AG04450 (cell line): Measurements from ENCODE around the gene LRRC59. TPM values are rescaled to one million over a fixed set of nuclear protein-coding genes. Genes with fewer than 3 reads are reported as not detected.

Experiments
- CTCF ChIA-PET: fragments of 300-600, 350-600 bp; formaldehyde crosslinking; extraction: SDS; loops from one replicate; lab custom pipeline; 2022; ENCODE audit warnings: antibody characterized with exemption, inconsistent platforms; lab: Charles Lee
- POLR2A ChIA-PET: fragments of 350-600 bp; formaldehyde crosslinking; extraction: SDS; loops from one replicate; lab custom pipeline; 2021; ENCODE audit warnings: antibody characterized with exemption, inconsistent platforms; lab: Yijun Ruan, JAX
- DNase-seq: peaks from one replicate; pipeline ENCODE4 v3.0.0-alpha.2; 2011; ENCODE audit warnings: low read depth, low spot score
- H3K27ac ChIP-seq: one replicate; pipeline ENCODE4 v1.5.1; 2012; ENCODE audit warnings: low read depth, low read length, control low read depth
- H3K27me3 ChIP-seq: one replicate; pipeline ENCODE4 v1.6.0; 2012; ENCODE audit warnings: low read length; ENCODE audit not compliant: control insufficient read depth, insufficient read depth
- H3K4me3 ChIP-seq: 2 replicates; pipeline ENCODE4 v1.5.1; 2011; ENCODE audit warnings: mild to moderate bottlenecking, low read depth, low read length, control low read depth
- H3K9me3 ChIP-seq: 2 replicates; pipeline ENCODE4 v1.5.1; 2012; ENCODE audit warnings: low read length; ENCODE audit not compliant: control insufficient read depth, insufficient read depth
- polyA plus RNA-seq: library from polyadenylated mRNA; depleted of rRNA; stranded (reverse); fragments of >200 nt; gene quantifications from 2 replicates; pipeline ENCODE4 v1.2.3, GENCODE V29; 2011
- TF ChIP-seq, protein P1 (sequence below): IDR thresholded peaks from 2 replicates; pipeline ENCODE4 v1.5.1; 2011; ENCODE audit warnings: low read depth, low read length, control low read depth, inconsistent platforms

LRRC59 gene
- polyA plus RNA-seq, 1 experiment = 143 TPM

DNA sequence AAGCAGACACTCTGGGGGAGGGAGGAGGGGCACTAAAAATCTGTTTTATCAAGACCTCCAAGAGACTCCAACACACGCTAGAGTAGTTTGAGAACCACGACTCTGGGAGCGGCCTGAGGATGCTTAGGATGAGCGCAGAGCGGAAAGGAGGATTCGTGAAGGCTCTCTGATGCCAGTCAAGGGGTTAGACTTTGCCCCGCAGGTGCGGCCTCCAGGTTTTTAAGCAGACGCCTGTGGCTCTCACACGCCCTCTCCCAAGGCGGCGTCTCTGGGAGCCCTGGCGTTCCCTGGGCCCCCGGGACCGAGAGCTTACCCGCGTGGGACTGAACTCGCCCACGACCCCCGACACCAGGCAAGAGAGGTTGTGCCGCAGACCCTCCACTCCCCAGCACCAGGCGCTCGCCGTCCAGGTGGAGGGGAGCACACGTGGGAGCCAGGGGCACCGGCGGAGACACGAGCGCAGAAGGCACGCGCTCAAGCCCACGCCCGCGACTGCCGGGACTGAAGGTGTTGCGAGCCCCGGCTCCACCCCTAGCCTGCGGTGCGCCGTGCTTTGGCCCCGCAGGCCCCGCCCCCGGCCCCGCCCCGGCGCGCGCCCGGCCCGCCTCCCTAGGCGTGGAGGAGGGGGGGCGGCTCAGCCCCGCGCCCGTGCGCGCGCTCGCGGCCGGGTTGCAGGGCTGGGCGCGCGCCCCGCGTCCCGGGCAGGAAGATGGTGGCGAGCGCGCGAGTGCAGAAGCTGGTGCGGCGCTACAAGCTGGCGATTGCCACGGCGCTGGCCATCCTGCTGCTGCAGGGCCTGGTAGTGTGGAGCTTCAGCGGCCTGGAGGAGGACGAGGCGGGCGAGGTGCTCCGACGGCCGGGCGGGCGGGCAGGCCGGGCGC is 51.7 kb downstream of the LRRC59 start, which contains the start of gene XYLT2:
XYLT2 (plus strand) TSS at position 695 of the 881 bp plus-strand sequence; CDS start at position 710, 15 bp downstream.
- no peaks in the 10 kb centered on the region for H3K27me3 ChIP-seq
- no peak within 1 kb of the TSS for H3K27ac ChIP-seq
- peak within 1 kb of the TSS; percentile 85 for H3K4me3 ChIP-seq
- DNase-seq = no peak
- TF ChIP-seq, protein P1, sequence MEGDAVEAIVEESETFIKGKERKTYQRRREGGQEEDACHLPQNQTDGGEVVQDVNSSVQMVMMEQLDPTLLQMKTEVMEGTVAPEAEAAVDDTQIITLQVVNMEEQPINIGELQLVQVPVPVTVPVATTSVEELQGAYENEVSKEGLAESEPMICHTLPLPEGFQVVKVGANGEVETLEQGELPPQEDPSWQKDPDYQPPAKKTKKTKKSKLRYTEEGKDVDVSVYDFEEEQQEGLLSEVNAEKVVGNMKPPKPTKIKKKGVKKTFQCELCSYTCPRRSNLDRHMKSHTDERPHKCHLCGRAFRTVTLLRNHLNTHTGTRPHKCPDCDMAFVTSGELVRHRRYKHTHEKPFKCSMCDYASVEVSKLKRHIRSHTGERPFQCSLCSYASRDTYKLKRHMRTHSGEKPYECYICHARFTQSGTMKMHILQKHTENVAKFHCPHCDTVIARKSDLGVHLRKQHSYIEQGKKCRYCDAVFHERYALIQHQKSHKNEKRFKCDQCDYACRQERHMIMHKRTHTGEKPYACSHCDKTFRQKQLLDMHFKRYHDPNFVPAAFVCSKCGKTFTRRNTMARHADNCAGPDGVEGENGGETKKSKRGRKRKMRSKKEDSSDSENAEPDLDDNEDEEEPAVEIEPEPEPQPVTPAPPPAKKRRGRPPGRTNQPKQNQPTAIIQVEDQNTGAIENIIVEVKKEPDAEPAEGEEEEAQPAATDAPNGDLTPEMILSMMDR = no peak
- CTCF ChIA-PET = interaction anchor here (1.5 to 4.1 kb wide), 2 partner anchors 16 to 52 kb away, joined by 4 to 29 read pairs; no protein-coding TSS in a partner anchor
- no peaks in the 10 kb centered on the region; the same call in 1 of the 2 replicates for H3K9me3 ChIP-seq
- POLR2A ChIA-PET = interaction anchor here (0.6 to 1.1 kb wide), 2 partner anchors 19 to 144 kb away, joined by 3 read pairs; partner anchors contain the start of gene COL1A1

DNA sequence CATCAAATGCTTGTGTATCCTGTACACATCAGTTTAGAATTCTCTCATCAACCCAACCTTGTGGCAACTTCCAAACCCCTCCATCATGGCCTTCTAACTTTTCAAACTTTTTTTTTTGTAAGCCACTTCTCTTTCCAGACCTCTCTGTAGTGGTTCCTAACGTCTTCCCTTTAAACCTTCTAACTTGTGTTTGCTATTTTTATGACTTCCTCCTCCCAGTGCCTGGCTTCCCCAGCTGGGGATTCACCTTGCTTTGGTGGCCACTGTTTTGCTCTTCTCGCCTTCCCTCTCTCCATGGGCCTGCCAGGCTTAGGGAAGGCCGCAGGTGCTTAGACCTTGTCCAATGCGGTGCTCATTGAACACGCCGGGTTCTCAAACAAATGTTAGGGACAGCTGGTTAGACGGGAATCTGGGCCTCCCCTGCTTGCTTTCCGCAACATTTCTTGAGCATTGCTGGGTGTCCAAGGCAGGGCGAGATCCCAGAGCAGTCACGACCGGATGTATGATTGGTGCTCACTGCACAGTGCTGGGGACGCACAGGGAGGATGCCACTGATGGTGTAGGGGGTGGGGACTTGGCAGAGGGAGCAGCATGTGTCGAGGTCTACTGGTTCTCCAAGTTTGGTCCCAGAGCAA is 52.5 kb downstream of the LRRC59 start:
- POLR2A ChIA-PET = no interaction called here
- Histone ChIP-seq H3K27ac (no peak overlapping the region), H3K9me3 (no peaks in the 10 kb centered on the region; the same call in 1 of the 2 replicates), H3K4me3 (no peak overlapping the region), H3K27me3 (no peaks in the 10 kb centered on the region)
- CTCF ChIA-PET = interaction anchor here (1.1 kb wide), 1 partner anchor 11 kb away, joined by 3 read pairs; no protein-coding TSS in a partner anchor
- TF ChIP-seq, protein P1 = no peak
- no peak for DNase-seq

DNA sequence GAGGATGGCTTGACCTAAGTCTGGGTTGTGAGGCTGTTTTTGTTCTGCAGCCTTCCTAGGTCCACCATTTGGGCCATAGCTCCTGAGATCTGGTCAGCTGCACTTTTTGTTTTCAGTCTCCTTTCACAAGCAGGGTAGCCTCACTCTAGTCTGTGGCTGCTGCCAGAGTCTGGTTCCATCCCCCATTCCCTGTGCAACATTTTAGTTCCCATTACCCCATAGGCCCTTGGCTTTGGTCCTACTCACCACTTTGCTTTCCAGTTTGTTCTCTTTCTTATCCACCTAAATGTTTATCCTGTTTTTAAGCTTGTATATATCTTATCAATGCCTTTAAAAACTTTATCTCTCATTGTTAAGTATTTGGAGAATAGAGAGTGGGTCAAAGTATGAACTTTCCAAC is 57.9 kb downstream of the LRRC59 start:
- ChIA-PET POLR2A (no interaction called here), CTCF (interaction anchor here (0.8 kb wide), 1 partner anchor 253 kb away, joined by 3 read pairs; no protein-coding TSS in a partner anchor)
- TF ChIP-seq, protein P1 = no peak

DNA sequence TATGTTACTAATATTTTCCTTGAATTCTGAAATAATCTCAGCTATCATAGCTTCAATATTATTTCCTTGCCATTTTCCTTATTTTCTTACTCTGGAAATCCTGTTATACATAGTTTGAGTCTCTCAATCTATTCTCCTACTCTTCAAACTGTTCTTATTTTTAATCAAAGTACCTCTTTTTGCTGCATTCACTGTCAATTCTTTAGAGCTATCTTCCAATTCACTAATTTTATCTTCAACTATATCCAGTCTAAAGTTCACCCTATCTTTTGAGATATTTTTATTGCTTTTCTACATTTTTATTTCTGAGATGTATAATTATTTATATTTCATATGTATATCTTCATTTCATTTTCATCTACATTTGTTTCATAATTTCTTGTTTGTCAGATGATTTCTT is 58.7 kb downstream of the LRRC59 start:
- CTCF ChIA-PET = no interaction called here
- TF ChIP-seq, protein P1 = no peak
- Histone ChIP-seq H3K9me3 (no peaks in the 10 kb centered on the region), H3K4me3 (no peak overlapping the region), H3K27ac (no peak overlapping the region), H3K27me3 (no peaks in the 10 kb centered on the region)
- no peak for DNase-seq
- POLR2A ChIA-PET = no interaction called here

More for the DNA sequence above, 57.9 kb downstream of the LRRC59 start:
- Histone ChIP-seq H3K4me3 (no peak overlapping the region), H3K27me3 (no peaks in the 10 kb centered on the region), H3K9me3 (no peaks in the 10 kb centered on the region), H3K27ac (no peak overlapping the region)
- DNase-seq = no peak
